OCI-LY1 (cell line): Measurements from ENCODE around the gene VMA21.

ENCODE experiments used
- H2AFZ ChIP-seq: fragments of 200-600 bp; sonication (generic), shearing (Covaris generic); 2 replicates; pipeline ENCODE4 v1.6.0; 2014; ENCODE audit warnings: antibody characterized with exemption, mild to moderate bottlenecking, low read length
- H3F3A ChIP-seq: fragments of 200-600 bp; sonication (generic), shearing (Covaris generic); 2 replicates; pipeline ENCODE4 v1.6.0; 2014; ENCODE audit warnings: mild to moderate bottlenecking, antibody characterized with exemption, low read length, moderate library complexity; ENCODE audit not compliant: insufficient read depth
- H3K27ac ChIP-seq: fragments of 200-600 bp; sonication (generic); 2 replicates; pipeline ENCODE4 v1.5.1; 2014; ENCODE audit warnings: low read length, mixed run types, mild to moderate bottlenecking, low read depth; ENCODE audit not compliant: poor library complexity, severe bottlenecking
- H3K27me3 ChIP-seq: fragments of 200-600 bp; sonication (generic); 2 replicates; pipeline ENCODE4 v1.6.0; 2014; ENCODE audit warnings: antibody characterized with exemption, mild to moderate bottlenecking, low read length, moderate library complexity; ENCODE audit not compliant: insufficient read depth
- H3K36me3 ChIP-seq: fragments of 200-600 bp; sonication (generic); 2 replicates; pipeline ENCODE4 v1.6.1; 2014; ENCODE audit warnings: mild to moderate bottlenecking, antibody characterized with exemption, low read length, moderate library complexity, mixed read lengths; ENCODE audit not compliant: insufficient read depth
- H3K4me1 ChIP-seq: fragments of 200-600 bp; sonication (generic); 2 replicates; pipeline ENCODE4 v1.5.1; 2014; ENCODE audit warnings: mild to moderate bottlenecking, low read length, moderate library complexity; ENCODE audit not compliant: insufficient read depth, severe bottlenecking
- H3K4me2 ChIP-seq: fragments of 200-600 bp; sonication (generic), shearing (Covaris generic); 2 replicates; pipeline ENCODE4 v1.6.1; 2014; ENCODE audit warnings: low read length
- H3K4me3 ChIP-seq: fragments of 200-600 bp; sonication (generic); 2 replicates; pipeline ENCODE4 v1.5.1; 2014; ENCODE audit warnings: low read length, low read depth, mild to moderate bottlenecking, mixed read lengths; ENCODE audit not compliant: poor library complexity, severe bottlenecking
- H3K79me2 ChIP-seq: fragments of 200-600 bp; shearing (Covaris generic); 2 replicates; pipeline ENCODE4 v1.6.1; 2016; ENCODE audit warnings: mixed run types, low read length, mixed read lengths; ENCODE audit not compliant: insufficient read depth
- H3K9ac ChIP-seq: fragments of 200-600 bp; sonication (generic), shearing (Covaris generic); 2 replicates; pipeline ENCODE4 v1.6.1; 2014; ENCODE audit warnings: mild to moderate bottlenecking, low read length, mixed read lengths
- H3K9me2 ChIP-seq: fragments of 200-600 bp; sonication (generic), shearing (Covaris generic); 2 replicates; pipeline ENCODE4 v1.6.1; 2014; ENCODE audit warnings: low read depth, mild to moderate bottlenecking, low read length, mixed read lengths
- H3K9me3 ChIP-seq: fragments of 200-600 bp; shearing (Covaris generic); 2 replicates; pipeline ENCODE4 v1.6.1; 2014; ENCODE audit warnings: low read length, mixed read lengths
- H4K20me1 ChIP-seq: fragments of 200-600 bp; sonication (generic), shearing (Covaris generic); 2 replicates; pipeline ENCODE4 v1.6.0; 2016; ENCODE audit warnings: mild to moderate bottlenecking, low read length; ENCODE audit not compliant: insufficient read depth
- CTCF ChIP-seq: fragments of 200-600 bp; sonication (generic), shearing (Covaris generic); IDR thresholded peaks from 2 replicates; pipeline ENCODE4 v1.5.1; 2017; ENCODE audit warnings: mild to moderate bottlenecking, antibody characterized with exemption, low read length, moderate library complexity, mixed read lengths
- EZH2 ChIP-seq: fragments of 200-600 bp; sonication (generic), shearing (Covaris generic); IDR thresholded peaks from 2 replicates; pipeline ENCODE4 v1.8.0; 2017; ENCODE audit warnings: borderline replicate concordance, mixed run types, mild to moderate bottlenecking, antibody characterized with exemption, low read length, moderate library complexity, mixed read lengths

VMA21 gene

GRCh38 chrX:151398346-151398745 is 1.3 kb downstream of the VMA21 start:
- H2AFZ ChIP-seq, result no peak overlapping the region
- no peaks in the 10 kb centered on the region for H4K20me1 ChIP-seq
- H3K79me2 ChIP-seq, result peaks cover 58% of the 10 kb centered on the region
- no peaks in the 10 kb centered on the region for H3K9me3 ChIP-seq
- H3K4me3 ChIP-seq, result peak overlapping the region; percentile 99
- H3K27ac ChIP-seq, result no peak overlapping the region
- TF ChIP-seq EZH2, result no peak
- TF ChIP-seq CTCF, result no peak
- H3K4me1 ChIP-seq, result peaks cover 59% of the 10 kb centered on the region
- peak overlapping the region; percentile 83 for H3K4me2 ChIP-seq
- H3K36me3 ChIP-seq, result peaks cover 10% of the 10 kb centered on the region
- no peaks in the 10 kb centered on the region for H3K27me3 ChIP-seq
- peak overlapping the region; percentile 99; the same call in 1 of the 2 replicates for H3K9ac ChIP-seq
- H3K9me2 ChIP-seq, result no peaks in the 10 kb centered on the region
- H3F3A ChIP-seq, result no peaks in the 10 kb centered on the region

GRCh38 chrX:151402719-151403390 is 5.8 kb downstream of the VMA21 start:
- Histone ChIP-seq H3K27ac (no peak overlapping the region), H3K27me3 (no peaks in the 10 kb centered on the region), H3K4me3 (no peak overlapping the region), H4K20me1 (no peaks in the 10 kb centered on the region), H3K79me2 (peaks cover 55% of the 10 kb centered on the region), H3K4me1 (peaks cover 29% of the 10 kb centered on the region), H3K9me2 (no peaks in the 10 kb centered on the region), H3K4me2 (no peak overlapping the region), H3K36me3 (peaks cover 39% of the 10 kb centered on the region), H3K9me3 (no peaks in the 10 kb centered on the region), H2AFZ (no peak overlapping the region), H3F3A (no peaks in the 10 kb centered on the region), H3K9ac (no peak overlapping the region)
- TF ChIP-seq CTCF (no peak), EZH2 (no peak)

GRCh38 chrX:151416579-151416978 is 19.6 kb downstream of the VMA21 start:
- Histone ChIP-seq H3K9ac (no peak overlapping the region), H3K9me3 (no peaks in the 10 kb centered on the region), H3F3A (no peaks in the 10 kb centered on the region), H3K27ac (no peak overlapping the region), H3K27me3 (no peaks in the 10 kb centered on the region), H4K20me1 (no peaks in the 10 kb centered on the region), H3K4me1 (no peaks in the 10 kb centered on the region), H3K79me2 (no peaks in the 10 kb centered on the region), H3K4me3 (no peak overlapping the region), H2AFZ (no peak overlapping the region), H3K36me3 (no peaks in the 10 kb centered on the region), H3K4me2 (no peak overlapping the region), H3K9me2 (no peaks in the 10 kb centered on the region)
- no peak for TF ChIP-seq CTCF
- no peak for TF ChIP-seq EZH2
